HG03280 (cell line): ENCODE results near the gene C19orf85.
A peak's percentile ranks its signal among the peaks of the same experiment; 100 is the strongest.

Source experiments
- ATAC-seq: cut with Tn5 transposase; IDR thresholded peaks from one replicate; pipeline ENCODE4 v1.9.1; 2021; ENCODE audit warnings: mild to moderate bottlenecking, moderate library complexity; ENCODE audit not compliant: unreplicated experiment

C19orf85 gene

GRCh38 chr19:55478364-55478763, 13.8 kb upstream of the C19orf85 start:
- no peak for ATAC-seq

GRCh38 chr19:55477905-55478304, 13.4 kb upstream of the C19orf85 start:
- ATAC-seq, result no peak

- peak; percentile 95 for ATAC-seq
These were observed 11.7 kb upstream of the C19orf85 start, which contains the start of gene ZNF628 for GRCh38 chr19:55476100-55476775. TSS of gene ZNF628 (plus strand) at chr19:55476617. CDS start at chr19:55479911, 3,294 bp downstream.

- no peak for ATAC-seq
These were observed 10.0 kb upstream of the C19orf85 start for GRCh38 chr19:55474269-55475265.

- ATAC-seq, result no peak
These were observed 8.9 kb upstream of the C19orf85 start for GRCh38 chr19:55473225-55474012.

- no peak for ATAC-seq
These were observed 7.9 kb upstream of the C19orf85 start for GRCh38 chr19:55472463-55472862.

- ATAC-seq, result no peak
These were observed 6.7 kb upstream of the C19orf85 start for GRCh38 chr19:55471266-55471665.

- no peak for ATAC-seq
These were observed 3.5 kb upstream of the C19orf85 start for GRCh38 chr19:55468054-55468393.

- ATAC-seq, result peak; percentile 65
These were observed 2.9 kb upstream of the C19orf85 start for GRCh38 chr19:55467236-55468053.

- ATAC-seq, result no peak
These were observed 1.7 kb upstream of the C19orf85 start for GRCh38 chr19:55466241-55466614.

- no peak for ATAC-seq
These were observed 1.1 kb upstream of the C19orf85 start for GRCh38 chr19:55465460-55466240.

GRCh38 chr19:55464039-55464661, 401 bp downstream of the C19orf85 start:
- no peak for ATAC-seq

GRCh38 chr19:55463583-55464031, 944 bp downstream of the C19orf85 start:
- no peak for ATAC-seq

GRCh38 chr19:55462722-55463121, 1.8 kb downstream of the C19orf85 start:
- ATAC-seq, result no peak

GRCh38 chr19:55461974-55462626, 2.5 kb downstream of the C19orf85 start:
- ATAC-seq, result no peak

- ATAC-seq, result peak; percentile 94
These were observed 3.1 kb downstream of the C19orf85 start, which contains the start of gene ISOC2 for GRCh38 chr19:55461259-55461973. TSS of gene ISOC2 (minus strand) at chr19:55461642. CDS start at chr19:55456486, 5,156 bp downstream.

GRCh38 chr19:55460670-55461258, 3.8 kb downstream of the C19orf85 start:
- no peak for ATAC-seq
